HEK293 (cell line): ENCODE results near the gene DDX51.

Experiments
- CTCF ChIA-PET: fragments of 350-600 bp; formaldehyde crosslinking; extraction: SDS; loops from one replicate; lab custom pipeline; 2021; ENCODE audit warnings: antibody characterized with exemption; lab: Yijun Ruan, JAX
- POLR2A ChIA-PET: fragments of 300-600 bp; formaldehyde crosslinking; extraction: SDS; loops from one replicate; lab custom pipeline; 2020; ENCODE audit warnings: antibody characterized with exemption, inconsistent platforms; lab: Yijun Ruan, JAX
- H3K27ac ChIP-seq: fragments of 200-500 bp; sonication (Bioruptor generic); 2 replicates; pipeline ENCODE4 v1.5.1; 2014; ENCODE audit warnings: low read depth, low read length, control low read depth, inconsistent platforms; ENCODE audit errors: extremely low read depth
- H3K36me3 ChIP-seq, 2 experiments: fragments of 200-500 bp in 1 of 2; sonication (Bioruptor generic) in 1 of 2; 1 replicate in 1 of 2; 2 replicates in 1 of 2; pipeline ENCODE4 v1.5.1; 2014 to 2017; ENCODE audit warnings: inconsistent platforms in 2 of 2, low read length in 2 of 2; ENCODE audit not compliant: control insufficient read depth in 2 of 2, insufficient read depth in 1 of 2
- H3K4me1 ChIP-seq: fragments of 200-500 bp; sonication (Bioruptor generic); 2 replicates; pipeline ENCODE4 v1.5.1; 2014; ENCODE audit warnings: mild to moderate bottlenecking, low read length, inconsistent platforms; ENCODE audit not compliant: control insufficient read depth, insufficient read depth
- H3K4me3 ChIP-seq: 2 replicates; pipeline ENCODE4 v1.5.1; 2011; ENCODE audit warnings: low read depth, mild to moderate bottlenecking, control low read depth, low read length, moderate library complexity
- H3K9me3 ChIP-seq: fragments of 200-500 bp; sonication (Bioruptor generic); 2 replicates; pipeline ENCODE4 v1.5.1; 2014; ENCODE audit warnings: low read depth, low read length, inconsistent platforms; ENCODE audit not compliant: control insufficient read depth, insufficient read depth
- BCL11A ChIP-seq: fragments of 450-650 bp; formaldehyde crosslinking; IDR thresholded peaks from 2 replicates; pipeline ENCODE4 v1.5.1; 2016; ENCODE audit warnings: low read depth, missing biosample characterization, missing genetic modification characterization
- GLI2 ChIP-seq: fragments of 450-650 bp; formaldehyde crosslinking; IDR thresholded peaks from 2 replicates; pipeline ENCODE4; 2017; ENCODE audit warnings: missing biosample characterization, missing genetic modification characterization, low read depth, borderline replicate concordance
- SP2 ChIP-seq: fragments of 450-650 bp; formaldehyde crosslinking; IDR thresholded peaks from 2 replicates; pipeline ENCODE4 v1.5.1; 2016; ENCODE audit warnings: missing biosample characterization, missing genetic modification characterization
- WT1 ChIP-seq: fragments of 450-650 bp; formaldehyde crosslinking; IDR thresholded peaks from 2 replicates; pipeline ENCODE4 v1.5.1; 2016; ENCODE audit warnings: missing biosample characterization, missing genetic modification characterization
- ZIC2 ChIP-seq: fragments of 450-650 bp; formaldehyde crosslinking; IDR thresholded peaks from 2 replicates; pipeline ENCODE4 v1.5.1; 2016; ENCODE audit warnings: missing biosample characterization, missing genetic modification characterization
- ZNF112 ChIP-seq: fragments of 450-650 bp; formaldehyde crosslinking; IDR thresholded peaks from 2 replicates; pipeline ENCODE4 v1.5.0; 2017; ENCODE audit warnings: missing biosample characterization, missing genetic modification characterization
- ZNF19 ChIP-seq: fragments of 450-650 bp; formaldehyde crosslinking; IDR thresholded peaks from 2 replicates; pipeline ENCODE4; 2016; ENCODE audit warnings: missing biosample characterization, missing genetic modification characterization, low read depth
- ZNF391 ChIP-seq: fragments of 450-650 bp; formaldehyde crosslinking; IDR thresholded peaks from 2 replicates; pipeline ENCODE4 v1.5.1; 2016; ENCODE audit warnings: low read depth, missing biosample characterization, missing genetic modification characterization, borderline replicate concordance
- ZNF510 ChIP-seq: fragments of 450-650 bp; formaldehyde crosslinking; IDR thresholded peaks from 2 replicates; pipeline ENCODE4 v1.5.1; 2018; ENCODE audit warnings: mild to moderate bottlenecking, missing genetic modification characterization, missing biosample characterization; ENCODE audit not compliant: insufficient replicate concordance
- ZNF530 ChIP-seq: fragments of 450-650 bp; formaldehyde crosslinking; IDR thresholded peaks from 2 replicates; pipeline ENCODE4 v1.5.1; 2016; ENCODE audit warnings: low read depth, missing biosample characterization, missing genetic modification characterization
- ZNF624 ChIP-seq: fragments of 450-650 bp; formaldehyde crosslinking; IDR thresholded peaks from 2 replicates; pipeline ENCODE4 v1.5.1; 2017; ENCODE audit warnings: missing biosample characterization, missing genetic modification characterization
- ZNF785 ChIP-seq: fragments of 450-650 bp; formaldehyde crosslinking; IDR thresholded peaks from 2 replicates; pipeline ENCODE4 v1.5.1; 2016; ENCODE audit warnings: missing biosample characterization, missing genetic modification characterization
- TF ChIP-seq, protein P1 (sequence below): fragments of 450-650 bp; formaldehyde crosslinking; IDR thresholded peaks from 2 replicates; pipeline ENCODE4 v1.5.1; 2017; ENCODE audit warnings: missing biosample characterization, missing genetic modification characterization
- TF ChIP-seq, protein P2 (sequence below): fragments of 450-650 bp; formaldehyde crosslinking; IDR thresholded peaks from 2 replicates; pipeline ENCODE4 v1.5.1; 2016; ENCODE audit warnings: missing biosample characterization, missing genetic modification characterization
- TF ChIP-seq, protein P3 (sequence below): fragments of 450-650 bp; formaldehyde crosslinking; IDR thresholded peaks from 2 replicates; pipeline ENCODE4 v1.5.1; 2016; ENCODE audit warnings: missing biosample characterization, missing genetic modification characterization
- TF ChIP-seq, protein P4 (sequence below): fragments of 450-650 bp; formaldehyde crosslinking; IDR thresholded peaks from 2 replicates; pipeline ENCODE4 v1.5.1; 2016; ENCODE audit warnings: missing biosample characterization, missing genetic modification characterization

DDX51 gene

DNA sequence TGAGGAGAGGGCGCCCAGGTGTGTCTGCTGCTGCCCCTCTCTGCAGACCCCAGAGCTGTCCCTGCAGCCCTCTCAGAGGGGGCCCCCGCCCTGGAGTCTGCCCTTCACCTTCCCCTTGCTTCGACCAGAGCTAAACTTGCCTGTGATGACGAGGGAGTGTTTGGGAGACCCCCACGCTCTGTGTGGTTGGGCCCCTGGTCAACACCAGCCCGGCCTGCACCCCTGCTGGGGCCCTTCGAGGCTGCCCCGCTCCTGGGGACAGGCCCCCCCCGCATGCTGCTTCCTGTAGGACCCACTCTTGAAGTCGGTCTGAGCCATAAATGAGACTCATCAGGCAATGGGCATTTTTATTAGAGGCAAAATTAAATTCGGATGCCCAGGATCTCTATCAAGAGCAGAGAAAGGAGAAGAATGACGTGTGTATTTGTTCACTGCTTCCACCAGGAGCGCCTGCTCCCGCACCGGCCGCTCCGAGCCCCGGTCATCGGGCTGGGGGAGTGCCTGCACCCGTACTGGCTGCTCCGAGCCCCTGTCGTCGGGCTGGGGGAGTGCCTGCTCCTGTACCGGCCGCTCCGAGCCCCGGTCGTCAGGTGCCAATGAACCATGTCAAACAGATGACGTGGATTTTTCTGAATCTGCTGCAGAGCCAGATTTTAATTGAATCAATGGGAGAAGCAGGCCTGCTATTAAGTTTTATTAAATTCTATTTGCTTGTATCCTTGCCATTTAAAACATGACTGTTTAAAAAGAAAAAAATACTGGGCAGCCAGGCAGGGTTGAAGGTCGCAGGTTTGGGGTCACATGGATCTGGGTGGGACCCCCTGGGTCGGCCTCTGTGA lies 47.8 kb upstream of the DDX51 start:
- CTCF ChIA-PET = no interaction called here
- H3K4me3 ChIP-seq = no peak overlapping the region
- TF ChIP-seq ZNF510 (no peak), BCL11A (no peak), GLI2 (tag by site-specific recombination) (no peak), ZNF112 (tag by site-specific recombination) (no peak), WT1 (tag by site-specific recombination) (no peak), ZNF530 (tag by site-specific recombination) (no peak), SP2 (tag by site-specific recombination) (no peak), ZNF624 (tag by site-specific recombination) (no peak), ZNF19 (tag by site-specific recombination) (no peak), ZNF785 (tag by site-specific recombination) (no peak)
- TF ChIP-seq, protein P1, sequence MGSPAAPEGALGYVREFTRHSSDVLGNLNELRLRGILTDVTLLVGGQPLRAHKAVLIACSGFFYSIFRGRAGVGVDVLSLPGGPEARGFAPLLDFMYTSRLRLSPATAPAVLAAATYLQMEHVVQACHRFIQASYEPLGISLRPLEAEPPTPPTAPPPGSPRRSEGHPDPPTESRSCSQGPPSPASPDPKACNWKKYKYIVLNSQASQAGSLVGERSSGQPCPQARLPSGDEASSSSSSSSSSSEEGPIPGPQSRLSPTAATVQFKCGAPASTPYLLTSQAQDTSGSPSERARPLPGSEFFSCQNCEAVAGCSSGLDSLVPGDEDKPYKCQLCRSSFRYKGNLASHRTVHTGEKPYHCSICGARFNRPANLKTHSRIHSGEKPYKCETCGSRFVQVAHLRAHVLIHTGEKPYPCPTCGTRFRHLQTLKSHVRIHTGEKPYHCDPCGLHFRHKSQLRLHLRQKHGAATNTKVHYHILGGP = no peak
- H3K36me3 ChIP-seq = no peaks in the 10 kb centered on the region
- POLR2A ChIA-PET = no interaction called here
- no peaks in the 10 kb centered on the region for H3K9me3 ChIP-seq
- no peak overlapping the region for H3K27ac ChIP-seq
- peaks cover 10% of the 10 kb centered on the region for H3K4me1 ChIP-seq

DNA sequence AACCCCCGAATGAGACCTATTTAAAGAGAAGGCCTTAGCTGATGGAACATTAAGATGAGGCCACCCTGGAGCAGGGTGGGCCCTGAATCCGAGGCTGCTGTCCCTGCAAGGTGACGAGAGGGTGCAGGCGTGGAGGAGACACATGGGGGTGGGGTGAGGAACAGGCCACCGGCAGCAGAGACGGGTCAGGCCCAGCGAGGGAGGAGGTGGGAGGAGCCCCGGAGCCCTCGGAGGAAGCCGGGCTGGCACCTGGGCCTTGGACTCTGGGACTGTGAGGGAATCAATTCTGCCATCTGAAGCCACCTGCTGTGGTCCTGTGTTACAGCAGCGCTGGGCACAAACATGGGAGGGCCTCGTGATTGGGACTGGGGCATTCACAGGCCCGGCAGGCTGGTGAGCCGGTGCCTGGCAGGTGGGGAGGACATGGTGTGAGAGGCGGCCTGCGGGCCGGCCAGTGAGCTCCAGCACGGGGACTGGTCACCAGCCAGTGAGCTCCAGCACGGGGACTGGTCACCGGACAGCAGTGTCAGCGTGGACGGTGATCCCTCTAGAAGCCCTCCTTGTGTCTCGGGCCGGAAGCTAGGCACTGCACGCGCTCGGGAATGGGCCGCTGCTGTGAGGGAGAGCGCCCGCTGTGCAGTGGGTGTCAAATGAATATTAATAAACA lies 46.8 kb upstream of the DDX51 start:
- Histone ChIP-seq H3K9me3 (no peaks in the 10 kb centered on the region), H3K4me3 (no peak overlapping the region), H3K4me1 (peaks cover 10% of the 10 kb centered on the region), H3K27ac (no peak overlapping the region), H3K36me3 (no peaks in the 10 kb centered on the region)
- ChIA-PET POLR2A (no interaction called here), CTCF (no interaction called here)
- no peak for TF ChIP-seq ZNF391 (tag by site-specific recombination)
- TF ChIP-seq, protein P2, sequence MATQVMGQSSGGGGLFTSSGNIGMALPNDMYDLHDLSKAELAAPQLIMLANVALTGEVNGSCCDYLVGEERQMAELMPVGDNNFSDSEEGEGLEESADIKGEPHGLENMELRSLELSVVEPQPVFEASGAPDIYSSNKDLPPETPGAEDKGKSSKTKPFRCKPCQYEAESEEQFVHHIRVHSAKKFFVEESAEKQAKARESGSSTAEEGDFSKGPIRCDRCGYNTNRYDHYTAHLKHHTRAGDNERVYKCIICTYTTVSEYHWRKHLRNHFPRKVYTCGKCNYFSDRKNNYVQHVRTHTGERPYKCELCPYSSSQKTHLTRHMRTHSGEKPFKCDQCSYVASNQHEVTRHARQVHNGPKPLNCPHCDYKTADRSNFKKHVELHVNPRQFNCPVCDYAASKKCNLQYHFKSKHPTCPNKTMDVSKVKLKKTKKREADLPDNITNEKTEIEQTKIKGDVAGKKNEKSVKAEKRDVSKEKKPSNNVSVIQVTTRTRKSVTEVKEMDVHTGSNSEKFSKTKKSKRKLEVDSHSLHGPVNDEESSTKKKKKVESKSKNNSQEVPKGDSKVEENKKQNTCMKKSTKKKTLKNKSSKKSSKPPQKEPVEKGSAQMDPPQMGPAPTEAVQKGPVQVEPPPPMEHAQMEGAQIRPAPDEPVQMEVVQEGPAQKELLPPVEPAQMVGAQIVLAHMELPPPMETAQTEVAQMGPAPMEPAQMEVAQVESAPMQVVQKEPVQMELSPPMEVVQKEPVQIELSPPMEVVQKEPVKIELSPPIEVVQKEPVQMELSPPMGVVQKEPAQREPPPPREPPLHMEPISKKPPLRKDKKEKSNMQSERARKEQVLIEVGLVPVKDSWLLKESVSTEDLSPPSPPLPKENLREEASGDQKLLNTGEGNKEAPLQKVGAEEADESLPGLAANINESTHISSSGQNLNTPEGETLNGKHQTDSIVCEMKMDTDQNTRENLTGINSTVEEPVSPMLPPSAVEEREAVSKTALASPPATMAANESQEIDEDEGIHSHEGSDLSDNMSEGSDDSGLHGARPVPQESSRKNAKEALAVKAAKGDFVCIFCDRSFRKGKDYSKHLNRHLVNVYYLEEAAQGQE (tag by site-specific recombination) = no peak
- TF ChIP-seq, protein P3, sequence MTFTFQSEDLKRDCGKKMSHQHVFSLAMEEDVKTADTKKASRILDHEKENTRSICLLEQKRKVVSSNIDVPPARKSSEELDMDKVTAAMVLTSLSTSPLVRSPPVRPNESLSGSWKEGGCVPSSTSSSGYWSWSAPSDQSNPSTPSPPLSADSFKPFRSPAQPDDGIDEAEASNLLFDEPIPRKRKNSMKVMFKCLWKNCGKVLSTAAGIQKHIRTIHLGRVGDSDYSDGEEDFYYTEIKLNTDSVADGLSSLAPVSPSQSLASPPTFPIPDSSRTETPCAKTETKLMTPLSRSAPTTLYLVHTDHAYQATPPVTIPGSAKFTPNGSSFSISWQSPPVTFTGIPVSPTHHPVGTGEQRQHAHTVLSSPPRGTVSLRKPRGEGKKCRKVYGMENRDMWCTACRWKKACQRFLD (tag by site-specific recombination) = no peak
- TF ChIP-seq, protein P4, sequence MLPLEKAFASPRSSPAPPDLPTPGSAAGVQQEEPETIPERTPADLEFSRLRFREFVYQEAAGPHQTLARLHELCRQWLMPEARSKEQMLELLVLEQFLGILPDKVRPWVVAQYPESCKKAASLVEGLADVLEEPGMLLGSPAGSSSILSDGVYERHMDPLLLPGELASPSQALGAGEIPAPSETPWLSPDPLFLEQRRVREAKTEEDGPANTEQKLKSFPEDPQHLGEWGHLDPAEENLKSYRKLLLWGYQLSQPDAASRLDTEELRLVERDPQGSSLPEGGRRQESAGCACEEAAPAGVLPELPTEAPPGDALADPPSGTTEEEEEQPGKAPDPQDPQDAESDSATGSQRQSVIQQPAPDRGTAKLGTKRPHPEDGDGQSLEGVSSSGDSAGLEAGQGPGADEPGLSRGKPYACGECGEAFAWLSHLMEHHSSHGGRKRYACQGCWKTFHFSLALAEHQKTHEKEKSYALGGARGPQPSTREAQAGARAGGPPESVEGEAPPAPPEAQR (tag by site-specific recombination) = no peak
- TF ChIP-seq ZIC2 (tag by site-specific recombination) = peak; percentile 42; the same call in 1 of the 2 replicates
